Coronary artery (tissue), 2 donors: ENCODE measurements around the gene LATS2.

ENCODE experiments used
- DNase-seq: peaks from one replicate; pipeline ENCODE4 v3.0.0-alpha.2; 2017; ENCODE audit warnings: low spot score
- H3K27ac ChIP-seq, 2 donors: fragments of 200-600 bp; sonication (generic); one replicate each; pipeline ENCODE4 v1.5.1; 2016 to 2019
- H3K4me3 ChIP-seq: fragments of 200-600 bp; sonication (generic); 2 replicates; pipeline ENCODE4 v1.5.1; 2016; ENCODE audit warnings: mild to moderate bottlenecking, moderate library complexity
- TF ChIP-seq, protein P1 (sequence below): fragments of 200-600 bp; sonication (generic); IDR thresholded peaks from one replicate; pipeline ENCODE4 v1.5.1; 2019; ENCODE audit warnings: antibody characterized with exemption

Gene LATS2

DNA sequence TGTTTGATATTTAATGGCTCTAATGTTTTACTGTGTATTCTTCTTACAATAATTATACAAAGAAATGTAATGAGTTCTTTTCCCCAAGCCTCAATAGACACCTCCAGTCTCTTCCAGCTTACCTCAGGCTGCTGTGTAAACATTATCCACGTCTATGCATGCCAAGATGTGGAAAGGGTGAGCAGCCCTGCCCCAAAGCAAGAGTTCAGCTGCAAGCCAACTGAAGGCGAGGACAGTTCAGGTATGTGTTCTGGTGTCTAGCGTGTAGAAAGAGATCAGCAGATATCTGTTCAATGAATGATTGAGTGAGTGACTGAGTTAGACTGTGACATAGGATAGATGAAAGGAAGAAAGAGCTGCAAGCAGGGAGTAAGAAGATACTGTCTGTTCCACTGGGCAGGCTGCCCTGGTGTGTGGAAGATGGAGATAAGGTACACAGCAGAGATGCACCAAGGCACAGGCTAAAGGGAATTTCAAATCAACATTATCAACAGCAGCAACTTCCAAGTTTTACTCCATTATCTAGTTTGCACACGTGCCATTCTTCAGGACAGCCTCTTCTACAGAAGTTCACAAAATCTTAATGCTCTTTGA is 66.0 kb downstream of the LATS2 start:
- TF ChIP-seq, protein P1, sequence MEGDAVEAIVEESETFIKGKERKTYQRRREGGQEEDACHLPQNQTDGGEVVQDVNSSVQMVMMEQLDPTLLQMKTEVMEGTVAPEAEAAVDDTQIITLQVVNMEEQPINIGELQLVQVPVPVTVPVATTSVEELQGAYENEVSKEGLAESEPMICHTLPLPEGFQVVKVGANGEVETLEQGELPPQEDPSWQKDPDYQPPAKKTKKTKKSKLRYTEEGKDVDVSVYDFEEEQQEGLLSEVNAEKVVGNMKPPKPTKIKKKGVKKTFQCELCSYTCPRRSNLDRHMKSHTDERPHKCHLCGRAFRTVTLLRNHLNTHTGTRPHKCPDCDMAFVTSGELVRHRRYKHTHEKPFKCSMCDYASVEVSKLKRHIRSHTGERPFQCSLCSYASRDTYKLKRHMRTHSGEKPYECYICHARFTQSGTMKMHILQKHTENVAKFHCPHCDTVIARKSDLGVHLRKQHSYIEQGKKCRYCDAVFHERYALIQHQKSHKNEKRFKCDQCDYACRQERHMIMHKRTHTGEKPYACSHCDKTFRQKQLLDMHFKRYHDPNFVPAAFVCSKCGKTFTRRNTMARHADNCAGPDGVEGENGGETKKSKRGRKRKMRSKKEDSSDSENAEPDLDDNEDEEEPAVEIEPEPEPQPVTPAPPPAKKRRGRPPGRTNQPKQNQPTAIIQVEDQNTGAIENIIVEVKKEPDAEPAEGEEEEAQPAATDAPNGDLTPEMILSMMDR, result no peak

GRCh38 chr13:20994441-20994821 is 67.0 kb downstream of the LATS2 start:
- TF ChIP-seq, protein P1, result no peak
- H3K4me3 ChIP-seq, result no peak overlapping the region
- DNase-seq, result peak; percentile 55
- H3K27ac ChIP-seq, result no peak overlapping the region

More for the DNA sequence above, 66.0 kb downstream of the LATS2 start:
- no peak overlapping the region for H3K27ac ChIP-seq
- H3K4me3 ChIP-seq, result no peak overlapping the region
- peak; percentile 1 for DNase-seq

DNA sequence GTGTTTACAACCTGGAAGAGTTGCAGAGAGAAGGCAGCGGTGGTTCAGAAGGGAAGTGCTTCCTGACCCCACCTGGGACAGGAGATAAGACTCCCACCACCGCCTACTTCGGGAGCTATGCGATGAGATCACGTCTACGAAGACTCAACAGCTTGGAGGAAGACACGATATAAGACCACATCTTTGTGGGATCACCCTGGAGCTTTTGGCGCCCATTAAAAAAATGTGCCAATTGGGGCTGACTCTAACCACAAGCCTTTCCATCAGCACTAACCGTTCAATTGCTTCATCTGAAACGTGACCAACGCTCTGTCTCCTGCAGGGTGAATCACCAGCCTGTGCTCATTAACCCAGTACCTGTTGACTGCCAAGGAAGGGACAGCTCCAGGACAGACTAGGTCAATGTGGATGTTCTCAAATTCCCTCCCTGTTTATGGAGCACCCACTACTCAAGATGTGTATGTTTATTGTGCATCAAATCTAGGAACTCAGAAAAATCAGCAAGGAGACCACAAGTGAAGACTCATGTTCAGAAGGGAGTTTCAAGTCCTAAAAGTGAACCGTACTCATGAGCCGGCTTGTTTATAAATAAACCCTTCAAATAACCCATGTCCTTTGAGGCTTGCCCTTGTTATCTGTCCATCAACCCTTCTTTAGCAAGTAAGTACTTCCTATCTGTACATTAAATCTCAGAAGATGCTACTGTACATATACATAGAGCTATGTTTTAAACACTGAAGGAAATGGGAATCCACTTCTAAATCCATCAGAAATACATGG is 67.5 kb downstream of the LATS2 start:
- TF ChIP-seq, protein P1, result no peak
- Histone ChIP-seq H3K4me3 (no peak overlapping the region), H3K27ac (no peak overlapping the region)
- DNase-seq, result peak; percentile 56

- TF ChIP-seq, protein P1, result no peak
- DNase-seq, result peak; percentile 43
- no peak overlapping the region for H3K4me3 ChIP-seq
- no peak overlapping the region for H3K27ac ChIP-seq
These were observed 68.2 kb downstream of the LATS2 start for GRCh38 chr13:20993211-20993610.

GRCh38 chr13:20991741-20992520 is 69.5 kb downstream of the LATS2 start:
- Histone ChIP-seq H3K4me3 (no peak overlapping the region), H3K27ac (no peak overlapping the region)
- TF ChIP-seq, protein P1, result no peak
- DNase-seq, result peak; percentile 67

- TF ChIP-seq, protein P1, result no peak
- peak; percentile 66 for DNase-seq
- Histone ChIP-seq H3K27ac (no peak overlapping the region), H3K4me3 (no peak overlapping the region)
These were observed 70.4 kb downstream of the LATS2 start for GRCh38 chr13:20990910-20991525.
